ENCODE results near the gene FTO. TPM values are rescaled to one million over a fixed set of nuclear protein-coding genes. Genes with fewer than 3 reads are reported as not detected.
A peak's percentile ranks its signal among the peaks of the same experiment; 100 is the strongest.

Gene FTO
- total RNA-seq, 4 donors from 2014 or later, result 64.4 to 116 (median 71.3) TPM

- Histone ChIP-seq H3K4me3 (no peak overlapping the region), H3K27ac (no peak overlapping the region), H3K4me1 (peaks cover 27% of the 10 kb centered on the region), H3K36me3 (no peaks in the 10 kb centered on the region), H3K27me3 (no peaks in the 10 kb centered on the region), H3K9me3 (no peaks in the 10 kb centered on the region)
- no peak for DNase-seq (ENCODE audit: low spot score in 2 of 2)
- TF ChIP-seq POLR2A (IDR thresholded peaks at IDR 0.05) (no peak), EP300 (IDR thresholded peaks at IDR 0.05) (no peak)
- WGBS, result 68% methylated on average over 2 of the region's 2 CpGs
Measured at GRCh38 chr16:53741546-53741945, 37.6 kb downstream of the FTO start.

GRCh38 chr16:53743149-53743566 is 39.2 kb downstream of the FTO start:
- DNase-seq (ENCODE audit: low spot score in 2 of 2), result no peak
- peak in 1 of 2 donors; percentile 34 for TF ChIP-seq CTCF (IDR thresholded peaks at IDR 0.05)
- no peak for TF ChIP-seq EP300 (IDR thresholded peaks at IDR 0.05)
- TF ChIP-seq POLR2A (IDR thresholded peaks at IDR 0.05), result no peak
- Histone ChIP-seq H3K9me3 (no peaks in the 10 kb centered on the region), H3K4me3 (no peak overlapping the region), H3K36me3 (no peaks in the 10 kb centered on the region), H3K27ac (no peak overlapping the region), H3K27me3 (no peaks in the 10 kb centered on the region), H3K4me1 (peaks cover 27% of the 10 kb centered on the region)
- WGBS, result 73% methylated on average over 3 of the region's 3 CpGs

- no peak overlapping the region for H3K4me3 ChIP-seq
- no peaks in the 10 kb centered on the region for H3K36me3 ChIP-seq
- H3K27me3 ChIP-seq, result no peaks in the 10 kb centered on the region
- H3K4me1 ChIP-seq, result peaks cover 27% of the 10 kb centered on the region
- 39% methylated on average over 3 of the region's 3 CpGs for WGBS
- H3K27ac ChIP-seq, result no peak overlapping the region
- H3K9me3 ChIP-seq, result no peaks in the 10 kb centered on the region
- no peak for TF ChIP-seq CTCF (IDR thresholded peaks at IDR 0.05)
- no peak for TF ChIP-seq EP300 (IDR thresholded peaks at IDR 0.05)
- no peak for TF ChIP-seq POLR2A (IDR thresholded peaks at IDR 0.05)
- no peak for TF ChIP-seq POLR2AphosphoS5 (IDR thresholded peaks at IDR 0.05)
- no peak for DNase-seq (ENCODE audit: low spot score in 2 of 2)
Measured at GRCh38 chr16:53744449-53744848, 40.5 kb downstream of the FTO start.

- H3K4me3 ChIP-seq, result no peak overlapping the region
- no peak for DNase-seq (ENCODE audit: low spot score in 2 of 2)
- no peaks in the 10 kb centered on the region for H3K27me3 ChIP-seq
- H3K4me1 ChIP-seq, result peaks cover 27% of the 10 kb centered on the region
- no peaks in the 10 kb centered on the region for H3K36me3 ChIP-seq
- H3K27ac ChIP-seq, result no peak overlapping the region
- TF ChIP-seq CTCF (IDR thresholded peaks at IDR 0.05), result no peak
- TF ChIP-seq POLR2AphosphoS5 (IDR thresholded peaks at IDR 0.05), result no peak
- TF ChIP-seq EP300 (IDR thresholded peaks at IDR 0.05), result no peak
- TF ChIP-seq POLR2A (IDR thresholded peaks at IDR 0.05), result no peak
- H3K9me3 ChIP-seq, result no peaks in the 10 kb centered on the region
- WGBS, result 23% methylated on average over 3 of the region's 3 CpGs
Measured at GRCh38 chr16:53745086-53745485, 41.1 kb downstream of the FTO start.

GRCh38 chr16:53745753-53746266 is 41.9 kb downstream of the FTO start:
- Histone ChIP-seq H3K36me3 (no peaks in the 10 kb centered on the region), H3K9me3 (no peaks in the 10 kb centered on the region), H3K27ac (no peak overlapping the region), H3K27me3 (no peaks in the 10 kb centered on the region), H3K4me3 (no peak overlapping the region), H3K4me1 (peaks cover 27% of the 10 kb centered on the region)
- no peak for DNase-seq (ENCODE audit: low spot score in 2 of 2)
- no peak for TF ChIP-seq EP300 (IDR thresholded peaks at IDR 0.05)
- no peak for TF ChIP-seq CTCF (IDR thresholded peaks at IDR 0.05)
- TF ChIP-seq POLR2A (IDR thresholded peaks at IDR 0.05), result no peak
- TF ChIP-seq POLR2AphosphoS5 (IDR thresholded peaks at IDR 0.05), result no peak
- 47% methylated on average over 4 of the region's 4 CpGs for WGBS

- 61% methylated on average over 1 of the region's 1 CpG for WGBS
- H3K9me3 ChIP-seq, result no peaks in the 10 kb centered on the region
- no peak for DNase-seq (ENCODE audit: low spot score in 2 of 2)
- peaks cover 28% of the 10 kb centered on the region for H3K4me1 ChIP-seq
- no peaks in the 10 kb centered on the region for H3K27me3 ChIP-seq
- no peak overlapping the region for H3K27ac ChIP-seq
- TF ChIP-seq CTCF (IDR thresholded peaks at IDR 0.05), result no peak
- no peak for TF ChIP-seq POLR2A (IDR thresholded peaks at IDR 0.05)
- no peak for TF ChIP-seq EP300 (IDR thresholded peaks at IDR 0.05)
- TF ChIP-seq POLR2AphosphoS5 (IDR thresholded peaks at IDR 0.05), result no peak
- no peak overlapping the region for H3K4me3 ChIP-seq
- no peaks in the 10 kb centered on the region for H3K36me3 ChIP-seq
Measured at GRCh38 chr16:53752560-53752959, 48.6 kb downstream of the FTO start.
